RWPE2 (cell line): ENCODE measurements around the gene MYMK.

Experiments
- ATAC-seq: fragments of 200-7000 bp; cut with Tn5 transposase; 3 replicates; pipeline ENCODE4 v1.9.1; 2021; ENCODE audit warnings: low read depth
- DNase-seq: peaks from one replicate; pipeline ENCODE4 v3.0.0-alpha.2; 2020; ENCODE audit warnings: low spot score
- H3K27ac ChIP-seq: fragments of 450-650 bp; 2 replicates; pipeline ENCODE4 v1.5.1; 2017; ENCODE audit warnings: mild to moderate bottlenecking; ENCODE audit not compliant: poor library complexity, severe bottlenecking
- H3K27me3 ChIP-seq: fragments of 250-450 bp; sonication (Bioruptor Pico); 2 replicates; pipeline ENCODE4 v1.5.1; 2021; ENCODE audit warnings: mild to moderate bottlenecking, moderate library complexity; ENCODE audit not compliant: insufficient read depth, poor library complexity, severe bottlenecking
- H3K36me3 ChIP-seq: fragments of 250-450 bp; sonication (Bioruptor Pico); 2 replicates; pipeline ENCODE4 v1.5.1; 2020; ENCODE audit warnings: low read depth, mild to moderate bottlenecking, moderate library complexity
- H3K4me1 ChIP-seq: fragments of 250-450 bp; sonication (Bioruptor Pico); 2 replicates; pipeline ENCODE4 v1.5.1; 2021; ENCODE audit warnings: mild to moderate bottlenecking, moderate library complexity; ENCODE audit not compliant: insufficient read depth, poor library complexity, severe bottlenecking
- H3K4me3 ChIP-seq: fragments of 250-450 bp; sonication (Bioruptor Pico); 2 replicates; pipeline ENCODE4 v1.5.1; 2021; ENCODE audit warnings: mild to moderate bottlenecking, moderate library complexity; ENCODE audit not compliant: severe bottlenecking
- H3K9me3 ChIP-seq: fragments of 250-450 bp; sonication (Bioruptor Pico); 2 replicates; pipeline ENCODE4 v1.5.1; 2021; ENCODE audit warnings: mild to moderate bottlenecking, moderate library complexity; ENCODE audit not compliant: severe bottlenecking
- CTCF ChIP-seq: fragments of 450-650 bp; IDR thresholded peaks from one replicate; pipeline ENCODE4 v1.5.1; 2017; ENCODE audit warnings: mild to moderate bottlenecking, moderate library complexity; ENCODE audit not compliant: poor library complexity, severe bottlenecking

MYMK gene

GRCh38 chr9:133493845-133494540 lies 30.8 kb downstream of the MYMK start:
- Histone ChIP-seq H3K4me3 (no peak overlapping the region), H3K27ac (no peak overlapping the region), H3K4me1 (no peaks in the 10 kb centered on the region), H3K36me3 (no peaks in the 10 kb centered on the region), H3K27me3 (no peaks in the 10 kb centered on the region), H3K9me3 (no peaks in the 10 kb centered on the region)
- DNase-seq (no peak), ATAC-seq (no peak)
- TF ChIP-seq CTCF: no peak

GRCh38 chr9:133493428-133493827 lies 31.3 kb downstream of the MYMK start:
- TF ChIP-seq CTCF: no peak
- ATAC-seq (no peak), DNase-seq (no peak)
- no peaks in the 10 kb centered on the region for H3K9me3 ChIP-seq
- H3K27me3 ChIP-seq: no peaks in the 10 kb centered on the region
- no peaks in the 10 kb centered on the region for H3K36me3 ChIP-seq
- no peak overlapping the region for H3K4me3 ChIP-seq
- no peaks in the 10 kb centered on the region for H3K4me1 ChIP-seq
- no peak overlapping the region for H3K27ac ChIP-seq

GRCh38 chr9:133492061-133493021 lies 32.4 kb downstream of the MYMK start:
- Histone ChIP-seq H3K9me3 (no peaks in the 10 kb centered on the region), H3K4me3 (no peak overlapping the region), H3K36me3 (no peaks in the 10 kb centered on the region), H3K4me1 (no peaks in the 10 kb centered on the region), H3K27ac (no peak overlapping the region), H3K27me3 (no peaks in the 10 kb centered on the region)
- DNase-seq: no peak
- peak; percentile 12; the same call in 1 of the 3 replicates for ATAC-seq
- no peak for TF ChIP-seq CTCF

- H3K4me3 ChIP-seq: no peak overlapping the region
- ATAC-seq (no peak), DNase-seq (no peak)
- no peaks in the 10 kb centered on the region for H3K9me3 ChIP-seq
- no peak overlapping the region for H3K27ac ChIP-seq
- no peaks in the 10 kb centered on the region for H3K4me1 ChIP-seq
- H3K27me3 ChIP-seq: no peaks in the 10 kb centered on the region
- no peak for TF ChIP-seq CTCF
- no peaks in the 10 kb centered on the region for H3K36me3 ChIP-seq
Measured at GRCh38 chr9:133491656-133491925, 33.2 kb downstream of the MYMK start.
